ENCODE measurements around the gene KCNQ1.
"Not testable (repeated sequence)": the region's sequence is repeated elsewhere in the genome, so short reads cannot be mapped to it uniquely, and the experiment has no call there.

The KCNQ1 gene

GRCh38 chr11:2477936-2478335 lies 33.1 kb downstream of the KCNQ1 start:
- no peak for DNase-seq

- not testable (repeated sequence) for DNase-seq
Measured at GRCh38 chr11:2480067-2480873, 35.5 kb downstream of the KCNQ1 start.

GRCh38 chr11:2480874-2481220 lies 36.0 kb downstream of the KCNQ1 start:
- DNase-seq = no peak

GRCh38 chr11:2481253-2481652 lies 36.4 kb downstream of the KCNQ1 start:
- DNase-seq = no peak

- DNase-seq = no peak
Measured at GRCh38 chr11:2482204-2482603, 37.4 kb downstream of the KCNQ1 start.

GRCh38 chr11:2482745-2483144 lies 37.9 kb downstream of the KCNQ1 start:
- no peak for DNase-seq

- DNase-seq = no peak
Measured at GRCh38 chr11:2483426-2483825, 38.6 kb downstream of the KCNQ1 start.

- DNase-seq = no peak
Measured at GRCh38 chr11:2484576-2485125, 39.8 kb downstream of the KCNQ1 start.

- DNase-seq = no peak
Measured at GRCh38 chr11:2488004-2488403, 43.2 kb downstream of the KCNQ1 start.

- DNase-seq = no peak
Measured at GRCh38 chr11:2489083-2489482, 44.3 kb downstream of the KCNQ1 start.

- DNase-seq = not testable (repeated sequence)
Measured at GRCh38 chr11:2497951-2498350, 53.1 kb downstream of the KCNQ1 start.

GRCh38 chr11:2498750-2499149 lies 53.9 kb downstream of the KCNQ1 start:
- DNase-seq = no peak

GRCh38 chr11:2507212-2507901 lies 62.5 kb downstream of the KCNQ1 start:
- no peak for DNase-seq

- DNase-seq = no peak
Measured at GRCh38 chr11:2507945-2508749, 63.3 kb downstream of the KCNQ1 start.

GRCh38 chr11:2508793-2509192 lies 64.0 kb downstream of the KCNQ1 start:
- DNase-seq = no peak

- DNase-seq = no peak
Measured at GRCh38 chr11:2509481-2510001, 64.7 kb downstream of the KCNQ1 start.

- DNase-seq = no peak
Measured at GRCh38 chr11:2510626-2511402, 66.0 kb downstream of the KCNQ1 start.

- no peak for DNase-seq
Measured at GRCh38 chr11:2511421-2512369, 66.9 kb downstream of the KCNQ1 start.

GRCh38 chr11:2512431-2513407 lies 67.9 kb downstream of the KCNQ1 start:
- DNase-seq = no peak

- DNase-seq = no peak
Measured at GRCh38 chr11:2513441-2513840, 68.6 kb downstream of the KCNQ1 start.

Data from fibroblast of skin of right biceps (primary cell).